Measurements from ENCODE around the gene HMGN4. TPM values are rescaled to one million over a fixed set of nuclear protein-coding genes. Genes with fewer than 3 reads are reported as not detected.

The HMGN4 gene
- total and polyA plus RNA-seq, 9 of the 15 experiments (the other 6 are each of a cell fraction or from before 2014, with no cell fraction given): 35.4 to 134 (median 94.1) TPM

- no peak for TF ChIP-seq CCNT2 (IDR thresholded peaks at IDR 0.05; ENCODE audit: borderline replicate concordance, extremely low read depth, insufficient read length, low read depth, low read length)
- 0 out of 2 replicates have a peak, but pooled peaks have one; percentile 48 for TF ChIP-seq ZKSCAN8 (CRISPR knock-in tag; IDR thresholded peaks at IDR 0.05)
- TF ChIP-seq KAT8 (IDR thresholded peaks at IDR 0.05; ENCODE audit: low read depth): no peak
- TF ChIP-seq SMARCA4 (IDR thresholded peaks at IDR 0.05): peak; percentile 62
- peak; percentile 12; the same call in 1 of the 2 replicates for TF ChIP-seq DEAF1 (CRISPR knock-in tag; IDR thresholded peaks at IDR 0.05)
- no peak for TF ChIP-seq STAG1 (CRISPR knock-in tag; IDR thresholded peaks at IDR 0.05; ENCODE audit: borderline replicate concordance)
- TF ChIP-seq SMARCA5 (IDR thresholded peaks at IDR 0.05): peak; percentile 61; the same call in 1 of the 2 replicates
- no peak for TF ChIP-seq CHD4 (IDR thresholded peaks at IDR 0.05; ENCODE audit: insufficient read depth, insufficient replicate concordance, low read depth, low read length, poor library complexity, severe bottlenecking)
- TF ChIP-seq NFIX (CRISPR knock-in tag; IDR thresholded peaks at IDR 0.05; ENCODE audit: low read depth): no peak
- no peak for TF ChIP-seq NFE2L1 (tag; IDR thresholded peaks at IDR 0.05; ENCODE audit: borderline replicate concordance, low read depth)
- no peak for TF ChIP-seq SAP30 (IDR thresholded peaks at IDR 0.05; ENCODE audit: borderline replicate concordance, insufficient read depth, low read depth, low read length, poor library complexity, severe bottlenecking)
- no peak for TF ChIP-seq SAFB2 (IDR thresholded peaks at IDR 0.05; ENCODE audit: borderline replicate concordance, low read depth, low read length, severe bottlenecking)
- peak; percentile 39; the same call in 1 of the 2 replicates for TF ChIP-seq SMARCE1 (IDR thresholded peaks at IDR 0.05)
- no peak for TF ChIP-seq PCBP1 (IDR thresholded peaks at IDR 0.05; ENCODE audit: low read depth, low read length, poor library complexity, severe bottlenecking)
- no peak for TF ChIP-seq YBX1 (IDR thresholded peaks at IDR 0.05)
- no peak for TF ChIP-seq CBX8 (IDR thresholded peaks at IDR 0.05; ENCODE audit: borderline replicate concordance, extremely low read depth, low read depth, low read length, poor library complexity, severe bottlenecking)
- TF ChIP-seq ZNF780A (CRISPR knock-in tag; IDR thresholded peaks at IDR 0.05): no peak
- no peak for TF ChIP-seq PURB (CRISPR knock-in tag; IDR thresholded peaks at IDR 0.05; ENCODE audit: low read depth)
- 0 out of 4 replicates have a peak, but pooled peaks of 1 of the 2 experiments have one; percentile 20 for TF ChIP-seq TRIM24 (IDR thresholded peaks at IDR 0.05)
- TF ChIP-seq ZNF41 (CRISPR knock-in tag; conservative IDR thresholded peaks at IDR 0.05): no peak
- TF ChIP-seq, protein P1, sequence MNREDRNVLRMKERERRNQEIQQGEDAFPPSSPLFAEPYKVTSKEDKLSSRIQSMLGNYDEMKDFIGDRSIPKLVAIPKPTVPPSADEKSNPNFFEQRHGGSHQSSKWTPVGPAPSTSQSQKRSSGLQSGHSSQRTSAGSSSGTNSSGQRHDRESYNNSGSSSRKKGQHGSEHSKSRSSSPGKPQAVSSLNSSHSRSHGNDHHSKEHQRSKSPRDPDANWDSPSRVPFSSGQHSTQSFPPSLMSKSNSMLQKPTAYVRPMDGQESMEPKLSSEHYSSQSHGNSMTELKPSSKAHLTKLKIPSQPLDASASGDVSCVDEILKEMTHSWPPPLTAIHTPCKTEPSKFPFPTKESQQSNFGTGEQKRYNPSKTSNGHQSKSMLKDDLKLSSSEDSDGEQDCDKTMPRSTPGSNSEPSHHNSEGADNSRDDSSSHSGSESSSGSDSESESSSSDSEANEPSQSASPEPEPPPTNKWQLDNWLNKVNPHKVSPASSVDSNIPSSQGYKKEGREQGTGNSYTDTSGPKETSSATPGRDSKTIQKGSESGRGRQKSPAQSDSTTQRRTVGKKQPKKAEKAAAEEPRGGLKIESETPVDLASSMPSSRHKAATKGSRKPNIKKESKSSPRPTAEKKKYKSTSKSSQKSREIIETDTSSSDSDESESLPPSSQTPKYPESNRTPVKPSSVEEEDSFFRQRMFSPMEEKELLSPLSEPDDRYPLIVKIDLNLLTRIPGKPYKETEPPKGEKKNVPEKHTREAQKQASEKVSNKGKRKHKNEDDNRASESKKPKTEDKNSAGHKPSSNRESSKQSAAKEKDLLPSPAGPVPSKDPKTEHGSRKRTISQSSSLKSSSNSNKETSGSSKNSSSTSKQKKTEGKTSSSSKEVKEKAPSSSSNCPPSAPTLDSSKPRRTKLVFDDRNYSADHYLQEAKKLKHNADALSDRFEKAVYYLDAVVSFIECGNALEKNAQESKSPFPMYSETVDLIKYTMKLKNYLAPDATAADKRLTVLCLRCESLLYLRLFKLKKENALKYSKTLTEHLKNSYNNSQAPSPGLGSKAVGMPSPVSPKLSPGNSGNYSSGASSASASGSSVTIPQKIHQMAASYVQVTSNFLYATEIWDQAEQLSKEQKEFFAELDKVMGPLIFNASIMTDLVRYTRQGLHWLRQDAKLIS (CRISPR knock-in tag; IDR thresholded peaks at IDR 0.05): no peak
- peak in 1 of 2 experiments; percentile 66; a peak in 1 of 4 replicates for TF ChIP-seq RCOR1 (IDR thresholded peaks at IDR 0.05; ENCODE audit: borderline replicate concordance in 1 of 2, low read depth in 2 of 2, low read length in 2 of 2)
Measured at GRCh38 chr6:26576407-26576843, 38.3 kb downstream of the HMGN4 start (continued).

Data from K562 (cell line).